Glutamatergic neuron (in vitro differentiated cells): ENCODE measurements around the gene C14orf180. TPM values are rescaled to one million over a fixed set of nuclear protein-coding genes. Genes with fewer than 3 reads are reported as not detected.

ENCODE experiments used
- DNase-seq: peaks from one replicate; pipeline ENCODE4 v3.0.0; 2022
- H3K27ac Mint-ChIP-seq: one replicate; pipeline ENCODE4 v1.8.0; 2020; ENCODE audit warnings: mild to moderate bottlenecking, mixed read lengths, inconsistent platforms; ENCODE audit not compliant: unreplicated experiment
- H3K27me3 Mint-ChIP-seq: one replicate; pipeline ENCODE4 v1.8.0; 2020; ENCODE audit warnings: mild to moderate bottlenecking, moderate library complexity, mixed read lengths, inconsistent platforms; ENCODE audit not compliant: unreplicated experiment
- H3K36me3 Mint-ChIP-seq: one replicate; pipeline ENCODE4 v1.8.0; 2020; ENCODE audit warnings: mild to moderate bottlenecking, mixed read lengths, inconsistent platforms; ENCODE audit not compliant: unreplicated experiment
- H3K4me1 Mint-ChIP-seq: one replicate; pipeline ENCODE4 v1.8.0; 2020; ENCODE audit warnings: mild to moderate bottlenecking, low read depth, mixed read lengths, inconsistent platforms; ENCODE audit not compliant: unreplicated experiment
- H3K4me3 Mint-ChIP-seq: one replicate; pipeline ENCODE4 v1.8.0; 2020; ENCODE audit warnings: mild to moderate bottlenecking, mixed read lengths, inconsistent platforms; ENCODE audit not compliant: unreplicated experiment
- H3K9me3 Mint-ChIP-seq: one replicate; pipeline ENCODE4 v1.8.0; 2020; ENCODE audit warnings: mild to moderate bottlenecking, moderate library complexity, mixed read lengths, inconsistent platforms; ENCODE audit not compliant: unreplicated experiment
- CTCF ChIP-seq: fragments of 200-600 bp; sonication (generic); IDR thresholded peaks from one replicate; pipeline ENCODE4 v1.5.0; 2021; ENCODE audit not compliant: partially characterized antibody, unreplicated experiment
- total RNA-seq: library from RNA; stranded (reverse); fragmentation: NEBNext Ultra II Directional; extraction: Animal tissue kit (Norgen Biotek cat#: 25700); gene quantifications from one replicate; pipeline ENCODE4 v1.2.1, GENCODE V29; 2021; ENCODE audit not compliant: unreplicated experiment

C14orf180 gene
- total RNA-seq, 1 donor from 2014 or later, result not detected

- no peak for DNase-seq
- Mint-ChIP-seq H3K27ac (no peak overlapping the region), H3K36me3 (no peaks in the 10 kb centered on the region), H3K4me1 (peaks cover 1% of the 10 kb centered on the region), H3K9me3 (peaks cover 5% of the 10 kb centered on the region), H3K4me3 (no peak overlapping the region), H3K27me3 (peaks cover 6% of the 10 kb centered on the region)
- TF ChIP-seq CTCF, result no peak
These were observed 17.7 kb upstream of the C14orf180 start for GRCh38 chr14:104561632-104562495.

GRCh38 chr14:104562606-104563005, 17.0 kb upstream of the C14orf180 start:
- no peak for DNase-seq
- TF ChIP-seq CTCF, result no peak
- Mint-ChIP-seq H3K9me3 (peaks cover 5% of the 10 kb centered on the region), H3K4me1 (peaks cover 1% of the 10 kb centered on the region), H3K27me3 (peaks cover 6% of the 10 kb centered on the region), H3K36me3 (no peaks in the 10 kb centered on the region), H3K27ac (no peak overlapping the region), H3K4me3 (no peak overlapping the region)

- DNase-seq, result no peak
- Mint-ChIP-seq H3K9me3 (peaks cover 5% of the 10 kb centered on the region), H3K27me3 (peaks cover 6% of the 10 kb centered on the region), H3K36me3 (no peaks in the 10 kb centered on the region), H3K4me3 (no peak overlapping the region), H3K4me1 (peaks cover 1% of the 10 kb centered on the region), H3K27ac (no peak overlapping the region)
- TF ChIP-seq CTCF, result no peak
These were observed 16.3 kb upstream of the C14orf180 start for GRCh38 chr14:104563191-104563741.

- H3K4me3 Mint-ChIP-seq, result no peak overlapping the region
- peak; percentile 89 for DNase-seq
- peaks cover 5% of the 10 kb centered on the region for H3K9me3 Mint-ChIP-seq
- no peaks in the 10 kb centered on the region for H3K36me3 Mint-ChIP-seq
- peaks cover 6% of the 10 kb centered on the region for H3K27me3 Mint-ChIP-seq
- TF ChIP-seq CTCF, result peak; percentile 86
- H3K27ac Mint-ChIP-seq, result no peak overlapping the region
- peaks cover 1% of the 10 kb centered on the region for H3K4me1 Mint-ChIP-seq
These were observed 15.6 kb upstream of the C14orf180 start for GRCh38 chr14:104563742-104564615.
